GM19328 (cell line): ENCODE measurements around the gene PRMT5.
"Not testable (repeated sequence)": the region's sequence is repeated elsewhere in the genome, so short reads cannot be mapped to it uniquely, and the experiment has no call there.

Experiments
- ATAC-seq: cut with Tn5 transposase; IDR thresholded peaks from one replicate; pipeline ENCODE4 v1.9.1; 2021; ENCODE audit warnings: mild to moderate bottlenecking, moderate library complexity; ENCODE audit not compliant: unreplicated experiment

Gene PRMT5

GRCh38 chr14:22935156-22935555, 6.0 kb upstream of the PRMT5 start:
- ATAC-seq, result no peak

DNA sequence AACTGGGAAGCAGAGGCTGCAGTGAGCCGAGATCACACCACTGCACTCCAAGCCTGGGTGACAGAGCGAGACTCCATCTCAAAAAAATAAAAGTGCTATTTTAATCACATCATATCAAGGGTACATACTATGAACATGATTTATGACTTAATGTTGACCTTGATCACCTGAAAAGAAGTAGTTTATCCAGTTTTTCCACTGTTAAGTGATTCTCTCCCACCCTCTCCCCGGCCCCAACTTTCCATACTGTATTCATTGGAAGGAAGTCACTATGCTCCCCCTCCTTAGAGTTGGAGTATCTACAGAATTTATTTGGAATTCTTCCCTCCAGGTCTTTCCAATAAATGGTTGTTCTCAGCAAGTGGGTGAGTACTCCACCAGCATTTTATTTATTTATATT, 3.0 kb upstream of the PRMT5 start:
- no peak for ATAC-seq

- ATAC-seq, result no peak
These were observed 787 bp upstream of the PRMT5 start for GRCh38 chr14:22929961-22930364.

DNA sequence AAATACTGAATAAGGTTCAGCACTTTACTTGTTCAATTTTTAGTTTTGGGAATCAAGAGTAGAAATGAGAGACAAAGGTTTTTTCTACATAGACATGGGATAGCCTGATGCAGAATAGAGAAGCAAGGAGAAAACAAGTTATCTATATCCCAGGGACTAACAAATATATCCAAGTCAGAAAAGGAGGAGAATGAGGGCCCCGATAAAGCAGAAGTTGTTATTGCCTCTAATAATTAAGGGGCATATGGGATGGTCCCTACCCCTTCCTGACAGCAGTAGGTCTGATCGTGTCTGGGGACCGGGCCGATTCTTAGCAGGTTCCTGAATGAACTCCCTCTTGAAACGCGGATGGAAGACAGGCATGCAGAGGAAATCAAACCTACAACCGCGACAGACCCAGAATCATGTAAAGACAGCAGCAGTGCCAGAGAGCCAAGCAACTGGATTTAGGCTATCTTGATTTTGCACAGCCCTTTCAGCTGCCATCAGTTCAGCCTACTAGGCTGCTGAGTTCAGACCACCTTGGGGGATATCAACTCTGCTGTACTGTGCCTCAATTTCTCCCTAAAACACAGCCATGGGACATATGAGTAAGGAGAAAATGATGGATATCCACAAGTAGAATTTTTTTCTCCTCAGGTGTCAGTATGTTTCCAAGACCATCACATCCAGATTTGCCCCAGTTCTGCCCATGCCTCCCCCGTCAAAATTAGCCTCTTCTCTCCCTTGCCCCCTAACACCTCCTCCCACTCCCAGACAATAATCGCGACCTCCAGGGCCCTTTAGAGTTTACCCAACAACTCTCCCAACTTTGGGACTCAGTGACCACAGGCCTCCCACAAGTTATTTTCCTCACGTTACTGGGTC, 706 bp downstream of the PRMT5 start:
- no peak for ATAC-seq

GRCh38 chr14:22926316-22926715, 2.9 kb downstream of the PRMT5 start:
- ATAC-seq, result no peak

DNA sequence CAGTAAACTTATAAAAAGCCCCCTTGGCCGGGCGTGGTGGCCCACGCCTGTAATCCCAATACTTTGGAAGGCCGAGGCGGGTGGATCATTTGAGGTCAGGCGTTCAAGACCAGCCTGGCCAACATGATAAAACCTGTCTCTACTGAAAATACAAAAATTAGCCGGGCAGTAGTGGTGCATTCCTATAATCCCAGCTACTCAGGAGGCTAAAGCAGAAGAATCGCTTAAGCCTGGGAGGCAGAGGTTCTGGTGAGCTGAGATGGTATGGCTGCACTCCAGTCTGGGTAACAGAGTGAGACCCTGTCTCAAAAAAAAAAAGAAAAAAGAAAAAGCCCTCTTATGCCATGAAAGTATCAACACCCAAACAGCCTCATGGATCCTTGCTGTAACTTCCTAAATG, 3.7 kb downstream of the PRMT5 start:
- no peak for ATAC-seq

DNA sequence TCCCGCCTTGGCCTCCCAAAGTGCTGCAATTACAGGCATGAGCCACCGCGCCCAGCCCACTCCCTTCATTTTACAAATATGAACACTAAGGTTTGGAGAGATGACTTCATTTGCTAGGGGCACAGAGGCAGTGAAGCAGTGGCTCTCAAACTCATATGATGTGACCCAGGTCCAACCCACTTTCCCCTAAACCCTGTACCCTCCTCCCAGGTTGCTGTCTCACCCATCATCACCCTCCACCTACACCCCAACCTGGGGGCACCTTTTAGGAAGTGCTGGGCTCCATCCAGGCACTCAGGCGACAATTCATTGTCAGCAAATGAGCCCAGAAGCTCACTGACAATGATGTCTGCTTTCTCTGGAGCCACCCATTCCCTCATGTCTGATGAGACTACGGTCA, 5.4 kb downstream of the PRMT5 start:
- no peak for ATAC-seq

DNA sequence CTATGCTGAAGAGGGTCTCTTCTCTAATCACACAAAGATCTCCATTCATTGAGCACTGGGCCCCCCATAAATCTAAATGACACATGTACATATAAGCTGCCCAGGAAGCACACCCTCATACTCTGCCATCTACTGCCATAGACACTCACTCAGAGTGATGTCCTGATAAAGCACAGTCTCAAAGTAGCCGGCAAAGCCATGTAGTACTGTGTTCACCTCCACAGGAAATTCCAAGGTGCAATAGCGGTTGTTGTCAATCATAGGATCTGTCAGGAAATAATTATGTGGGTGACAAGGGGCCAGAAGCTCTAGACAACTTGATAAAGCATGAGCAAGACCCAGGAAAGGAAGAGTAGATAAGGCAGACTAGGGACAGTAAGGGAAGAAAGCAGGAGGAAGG, 6.9 kb downstream of the PRMT5 start:
- no peak for ATAC-seq

- ATAC-seq, result no peak
These were observed 8.5 kb downstream of the PRMT5 start for GRCh38 chr14:22920697-22921096.

GRCh38 chr14:22919601-22919921, 9.6 kb downstream of the PRMT5 start:
- peak; percentile 5 for ATAC-seq

DNA sequence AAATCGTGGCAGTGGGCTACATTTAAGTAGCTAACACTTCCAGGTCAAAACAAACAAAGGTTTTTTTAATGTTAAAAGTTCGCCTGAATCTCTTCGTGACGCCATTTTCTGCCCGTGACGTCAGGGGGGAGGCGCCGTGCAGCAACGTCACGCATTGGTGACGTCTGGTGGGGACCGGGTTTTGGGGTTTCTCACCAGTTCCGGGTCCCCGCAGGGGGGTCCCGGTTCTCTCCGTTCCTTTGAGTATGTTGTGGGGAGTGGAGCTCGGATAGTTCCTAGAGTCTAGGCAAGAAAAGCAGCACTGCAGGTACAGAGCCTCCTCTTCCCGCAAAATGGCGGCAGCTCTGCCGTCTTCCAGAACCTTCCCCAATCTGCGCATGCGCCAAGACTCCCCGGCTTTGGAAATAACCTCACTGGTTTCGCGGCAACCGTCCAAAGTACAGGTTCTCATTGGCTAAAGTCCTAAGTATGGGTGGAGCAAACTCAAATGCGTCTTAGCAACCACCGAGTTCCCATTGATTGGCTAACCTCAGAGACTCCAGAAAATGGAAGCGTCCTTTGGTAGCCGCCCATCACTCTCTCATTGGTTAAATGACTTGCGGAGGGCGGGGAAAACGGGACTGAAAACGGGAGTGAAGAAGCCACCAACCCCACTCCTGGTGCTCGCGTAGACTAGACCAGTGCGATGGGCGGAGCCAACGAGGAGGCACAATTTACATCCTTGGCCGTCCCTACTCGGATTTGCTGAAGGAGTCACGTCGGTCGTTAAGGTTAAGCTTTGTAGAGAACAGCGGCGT, 10.2 kb downstream of the PRMT5 start, which contains the start of gene RBM23:
RBM23 (minus strand) TSS at position 346 of the 797 bp plus-strand sequence.
- peak; percentile 94 for ATAC-seq

DNA sequence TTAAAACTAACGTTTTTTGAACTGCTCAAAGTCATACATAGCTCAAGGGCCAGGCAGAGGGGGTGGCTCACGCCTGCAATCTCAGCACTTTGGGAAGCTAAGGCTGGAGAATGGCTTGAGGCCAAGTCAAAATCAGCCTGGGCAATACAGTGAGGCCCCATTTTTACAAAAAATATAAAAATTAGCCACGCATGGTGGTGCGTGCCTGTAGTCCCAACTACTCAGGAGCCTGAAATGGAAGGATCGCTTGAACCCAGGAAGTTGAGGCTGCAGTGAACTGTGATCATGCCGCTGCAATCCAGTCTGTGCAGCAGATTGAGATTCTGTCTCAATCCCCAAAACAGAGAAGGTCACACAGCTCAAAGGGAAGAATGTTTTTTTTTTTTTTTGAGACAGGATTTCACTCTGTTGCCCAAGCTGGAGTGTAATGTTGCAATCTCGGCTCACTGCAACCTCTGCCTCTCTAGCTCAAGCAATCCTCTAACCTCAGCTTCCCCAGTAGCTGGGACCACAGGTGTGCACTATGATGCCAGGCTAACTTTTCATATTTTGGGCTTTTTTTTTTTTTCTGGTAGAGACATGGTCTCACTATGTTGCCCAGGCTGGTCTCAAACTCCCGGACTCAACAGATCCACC, 13.2 kb downstream of the PRMT5 start:
- ATAC-seq, result no peak

DNA sequence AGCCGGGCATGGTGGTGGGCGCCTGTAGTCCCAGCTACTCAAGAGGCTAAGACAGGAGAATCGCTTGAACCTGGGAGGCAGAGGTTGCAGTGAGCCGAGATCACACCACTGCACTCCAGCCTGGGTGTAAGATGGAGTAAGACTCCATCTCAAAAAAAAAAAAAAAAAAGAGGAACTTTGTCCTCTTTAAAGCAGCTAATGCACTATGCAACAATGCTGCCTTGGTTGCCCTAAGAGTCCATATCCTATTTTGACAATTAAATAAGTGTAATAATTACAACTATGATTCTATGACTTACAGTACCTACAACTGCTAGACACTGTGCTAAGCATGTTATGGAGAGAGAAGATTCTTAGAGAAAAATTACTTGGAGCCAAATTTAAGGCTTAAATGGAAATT, 14.3 kb downstream of the PRMT5 start:
- ATAC-seq, result not testable (repeated sequence)

DNA sequence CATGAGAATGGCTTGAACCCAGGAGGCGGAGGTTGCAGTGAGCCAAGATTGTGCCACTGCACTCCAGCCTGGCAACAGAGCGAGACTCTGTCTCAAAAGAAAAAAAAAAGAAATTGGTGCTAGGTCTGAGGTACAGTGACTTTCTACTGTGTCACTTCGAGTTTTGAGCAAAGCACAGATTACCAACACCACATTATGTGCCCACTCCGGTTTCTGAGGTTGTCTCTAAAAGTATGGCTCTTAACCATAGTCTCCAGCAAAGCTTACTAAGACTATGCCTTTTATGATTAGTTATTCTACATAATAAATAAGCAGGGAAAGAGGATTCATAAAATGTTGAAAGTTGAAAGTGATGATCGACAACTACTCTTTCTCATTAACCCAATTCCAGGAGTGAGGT, 18.3 kb downstream of the PRMT5 start:
- ATAC-seq, result no peak

- ATAC-seq, result no peak
These were observed 20.6 kb downstream of the PRMT5 start for GRCh38 chr14:22908601-22909000.

DNA sequence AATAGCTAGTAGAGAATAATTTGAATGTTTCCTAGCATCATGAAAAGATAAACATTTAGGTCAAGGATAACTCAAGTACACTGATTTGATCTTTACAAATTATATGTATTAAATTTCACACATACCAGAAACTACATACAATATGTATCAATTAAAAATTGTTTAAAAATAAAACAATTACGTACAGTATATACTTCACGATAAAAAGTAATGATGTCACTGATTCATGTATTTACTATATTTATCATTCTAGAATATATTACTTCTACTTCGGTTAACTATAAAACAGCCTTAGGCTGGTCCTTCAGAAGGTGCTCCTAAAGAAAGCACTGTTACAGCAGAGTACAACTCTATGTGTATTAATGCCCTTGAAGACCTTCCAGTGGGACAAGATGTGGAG, 21.7 kb downstream of the PRMT5 start:
- ATAC-seq, result no peak

- ATAC-seq, result no peak
These were observed 23.1 kb downstream of the PRMT5 start for GRCh38 chr14:22906073-22906472.

DNA sequence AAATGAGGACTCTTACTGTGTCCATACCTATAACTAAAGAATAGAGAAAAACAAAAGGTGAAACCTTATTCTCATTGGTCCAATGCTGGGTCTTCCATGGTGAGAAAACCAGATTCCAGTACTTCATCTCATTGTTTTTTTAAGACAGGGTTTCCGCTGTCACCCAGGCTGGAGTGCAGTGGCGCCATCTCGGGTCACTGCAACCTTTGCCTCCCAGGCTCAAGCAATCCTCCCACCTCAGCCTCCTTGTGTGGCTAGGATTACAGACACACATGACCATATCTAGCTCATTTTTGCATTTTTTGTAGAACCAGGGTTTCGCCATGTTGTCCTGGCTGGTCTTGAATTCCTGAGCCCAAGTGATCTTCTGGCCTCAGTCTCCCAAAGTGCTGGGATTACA, 23.5 kb downstream of the PRMT5 start:
- ATAC-seq, result no peak

GRCh38 chr14:22903742-22904087, 25.5 kb downstream of the PRMT5 start:
- ATAC-seq, result no peak

DNA sequence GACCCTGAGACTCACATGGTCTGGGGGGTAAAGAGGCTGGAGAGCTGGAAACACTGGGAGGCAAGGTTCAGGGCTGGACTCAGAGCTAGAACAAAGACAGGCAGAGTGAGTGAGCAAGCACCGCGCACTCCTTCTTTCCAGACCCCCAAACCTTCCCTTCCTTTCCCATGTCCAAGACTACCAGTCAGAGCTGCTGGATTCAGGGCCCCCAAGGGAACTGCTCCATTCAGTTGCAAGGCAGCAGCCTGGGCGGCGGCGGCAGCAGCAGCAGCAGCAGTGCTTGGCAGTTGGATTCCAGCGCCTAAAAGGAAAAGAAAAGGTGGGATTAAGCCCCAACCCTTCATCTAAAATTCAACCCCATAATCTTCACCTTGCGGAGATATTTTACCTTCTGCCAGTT, 27.4 kb downstream of the PRMT5 start:
- ATAC-seq, result no peak

- no peak for ATAC-seq
These were observed 28.9 kb downstream of the PRMT5 start for GRCh38 chr14:22900081-22900799.
